K562 treated with DMSO at 1 percent for 24 hours (cell line): ENCODE measurements around the gene PYGO2. TPM values are rescaled to one million over a fixed set of nuclear protein-coding genes. Genes with fewer than 3 reads are reported as not detected.

Experiments
- total RNA-seq: library from RNA; unstranded; fragments of 300-600 nt; gene quantifications from 2 replicates; pipeline ENCODE4 v1.2.3, GENCODE V29; 2022; ENCODE audit warnings: low read depth; ENCODE audit not compliant: insufficient read depth

PYGO2 gene
- 49.1 and 50.8 TPM in 2 replicates for total RNA-seq

DNA sequence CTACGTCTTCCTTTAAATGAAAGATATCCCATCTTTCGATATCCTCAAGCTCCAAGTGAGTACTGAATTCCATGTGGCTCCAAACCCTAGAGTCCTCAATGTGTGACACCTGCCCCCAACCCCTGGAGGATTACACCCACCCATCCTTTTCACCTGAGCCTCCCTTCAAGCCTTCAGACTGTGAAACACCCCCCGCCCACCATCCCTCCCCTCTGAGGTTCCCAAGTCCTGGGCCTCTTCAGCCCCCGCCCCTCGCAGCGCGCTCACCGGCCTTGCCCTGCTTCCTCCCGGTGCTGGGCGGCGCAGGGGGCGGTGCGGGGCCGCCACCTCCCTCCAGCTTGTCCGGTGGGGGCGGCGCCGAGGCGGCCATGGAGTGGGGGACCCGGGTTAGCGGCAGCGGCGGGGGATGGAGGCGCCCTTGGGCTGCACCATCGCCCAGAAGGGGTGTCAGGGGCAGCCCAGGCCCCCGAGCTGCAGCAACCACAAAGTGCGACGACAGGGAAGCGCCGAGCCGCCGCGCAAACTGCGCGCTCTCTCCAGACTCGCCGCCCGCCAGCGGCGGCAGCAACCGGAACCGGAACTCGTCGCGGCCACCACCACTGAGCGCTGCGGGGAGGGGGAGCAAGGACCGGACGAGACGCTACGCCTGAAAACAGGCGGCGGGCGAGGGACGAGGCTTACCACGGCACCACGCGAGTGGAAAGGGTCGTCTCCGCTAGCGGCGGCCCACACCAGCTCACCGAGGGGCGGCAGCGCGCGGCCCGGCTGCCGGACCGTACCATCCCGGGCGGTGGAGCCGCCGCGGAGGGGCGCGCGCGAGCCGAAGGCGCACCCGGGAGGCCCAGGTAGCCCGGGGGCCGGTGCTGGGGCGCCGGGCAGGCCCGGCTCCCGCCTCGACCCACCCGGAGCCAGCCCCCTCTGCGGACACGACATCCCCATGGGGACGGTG is at the start of gene PYGO2:
TSS of gene PYGO2 (minus strand) at position 576 of the 949 bp plus-strand sequence. CDS start at position 370, 206 bp downstream.

DNA sequence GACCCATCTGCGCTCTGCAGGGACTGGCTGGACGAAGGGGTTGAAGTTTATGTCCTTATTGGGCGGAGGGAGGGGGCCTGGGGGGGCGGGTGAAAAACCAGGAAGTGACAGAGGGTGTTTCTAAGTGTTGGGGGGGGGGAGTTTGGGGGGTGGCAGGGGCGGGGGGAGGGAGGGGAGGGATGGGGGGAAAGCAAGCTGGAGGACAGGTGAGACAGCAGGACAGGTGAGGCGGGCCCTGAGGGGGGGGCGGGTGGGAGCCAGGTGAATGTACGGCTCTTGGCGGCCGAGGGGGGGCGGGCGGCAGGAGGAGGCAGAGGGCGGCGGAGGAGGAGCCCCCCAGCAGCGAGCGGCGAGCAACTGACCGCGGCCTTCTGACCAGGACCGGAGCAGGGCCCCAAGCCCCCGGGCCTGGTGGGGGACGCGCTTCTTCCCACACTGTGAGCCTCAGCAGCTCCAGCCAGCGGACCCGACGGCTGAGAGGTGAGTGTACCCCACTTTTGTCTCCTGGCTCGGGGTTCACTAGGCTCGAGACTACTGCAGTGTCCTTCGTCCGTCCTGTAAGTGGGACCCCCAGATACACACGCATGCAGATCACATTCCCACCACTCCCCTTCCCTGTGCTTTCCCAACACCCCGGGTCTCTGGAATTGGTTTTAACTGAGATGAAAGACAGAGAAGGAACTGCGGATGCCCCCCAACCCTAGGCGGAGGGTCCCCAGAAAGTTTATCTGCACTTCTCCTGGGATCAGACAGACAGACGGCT is 41.1 kb upstream of the PYGO2 start, which contains the start of gene ZBTB7B:
TSS of gene ZBTB7B (plus strand) at position 339 of the 763 bp plus-strand sequence. CDS start 11,859 bp downstream, outside the sequence.

DNA sequence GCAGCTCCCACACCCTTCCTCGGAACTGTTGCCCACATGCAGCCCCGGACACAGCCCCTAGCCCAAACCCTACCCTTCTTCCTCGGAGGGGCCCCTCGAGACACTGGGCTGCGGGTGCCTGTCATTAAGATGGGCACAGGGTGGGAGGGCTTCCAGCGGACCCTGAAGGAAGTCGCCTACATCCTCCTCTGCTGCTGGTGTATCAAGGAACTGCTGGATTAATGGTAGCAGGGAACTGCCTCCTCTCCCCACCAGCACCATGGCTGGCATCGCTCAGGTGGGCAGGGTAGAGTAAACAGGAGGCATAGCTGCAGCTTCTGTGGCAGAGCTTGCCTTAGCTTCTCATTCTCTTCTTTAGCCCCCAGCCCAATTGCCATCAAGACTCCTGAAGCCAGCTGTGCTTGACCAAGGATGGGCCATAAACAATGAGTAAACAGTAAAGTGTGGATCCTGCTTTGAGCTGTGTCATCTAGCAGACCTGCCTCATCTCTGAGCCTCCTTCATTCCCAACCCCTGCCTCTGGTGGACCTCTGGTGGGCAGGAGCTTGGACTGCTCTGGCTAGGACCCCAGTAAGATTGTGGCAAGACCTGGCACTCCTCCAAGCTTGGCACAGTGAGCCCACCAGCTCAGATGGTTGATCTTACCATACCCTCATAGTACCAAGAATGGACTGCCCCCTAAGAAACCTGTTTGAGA is 32.1 kb upstream of the PYGO2 start, which contains the start of gene LENEP:
TSS of gene LENEP (plus strand) at position 15 of the 697 bp plus-strand sequence. CDS start at position 37, 22 bp downstream.

GRCh38 chr1:154982897-154983648 is 21.5 kb upstream of the PYGO2 start, which contains the start of gene FLAD1:
Gene FLAD1 (plus strand): TSS chr1:154983344. CDS start chr1:154983695, 351 bp downstream.

GRCh38 chr1:154974102-154974807 is 12.7 kb upstream of the PYGO2 start, which contains the start of gene CKS1B:
Gene CKS1B (plus strand): TSS chr1:154974681. CDS start chr1:154974746, 65 bp downstream.

DNA sequence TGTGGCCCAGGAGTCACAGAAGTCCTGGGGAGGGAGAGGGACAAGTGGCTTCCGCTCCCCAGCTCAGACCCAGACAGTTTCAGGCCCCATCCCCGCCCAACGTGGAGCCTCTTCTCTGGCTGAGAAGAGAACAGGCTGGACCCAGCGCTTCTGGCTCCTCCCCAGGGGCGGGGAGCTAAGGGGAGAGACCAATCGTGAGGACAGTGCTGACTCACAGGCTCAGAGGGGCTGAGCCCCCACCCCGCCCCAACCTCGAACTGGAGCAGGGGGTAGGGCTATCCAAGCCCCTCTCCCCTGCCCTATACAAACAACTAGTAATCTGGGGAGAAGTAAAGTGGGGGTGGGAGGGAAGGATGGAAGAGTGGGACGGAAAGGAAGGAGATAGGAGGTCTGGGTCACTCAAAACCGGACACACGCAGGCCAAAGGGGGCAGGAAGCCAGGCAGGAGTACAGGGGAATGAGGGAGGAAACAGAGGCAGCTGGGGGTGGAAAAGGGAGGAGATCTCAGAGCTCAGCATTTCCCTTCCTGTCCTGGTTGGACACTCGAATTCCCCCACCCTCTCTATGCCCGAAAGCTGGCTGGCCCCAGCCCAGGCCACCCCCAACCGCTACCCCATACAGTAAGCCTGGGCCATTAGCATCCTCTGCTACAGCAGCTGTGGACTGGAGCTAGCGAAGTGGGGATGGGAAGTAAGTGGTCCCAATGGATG is 9.2 kb upstream of the PYGO2 start, which contains the start of gene SHC1:
TSS of gene SHC1 (minus strand) at position 117 of the 710 bp plus-strand sequence. CDS start 221 bp downstream, outside the sequence.

DNA sequence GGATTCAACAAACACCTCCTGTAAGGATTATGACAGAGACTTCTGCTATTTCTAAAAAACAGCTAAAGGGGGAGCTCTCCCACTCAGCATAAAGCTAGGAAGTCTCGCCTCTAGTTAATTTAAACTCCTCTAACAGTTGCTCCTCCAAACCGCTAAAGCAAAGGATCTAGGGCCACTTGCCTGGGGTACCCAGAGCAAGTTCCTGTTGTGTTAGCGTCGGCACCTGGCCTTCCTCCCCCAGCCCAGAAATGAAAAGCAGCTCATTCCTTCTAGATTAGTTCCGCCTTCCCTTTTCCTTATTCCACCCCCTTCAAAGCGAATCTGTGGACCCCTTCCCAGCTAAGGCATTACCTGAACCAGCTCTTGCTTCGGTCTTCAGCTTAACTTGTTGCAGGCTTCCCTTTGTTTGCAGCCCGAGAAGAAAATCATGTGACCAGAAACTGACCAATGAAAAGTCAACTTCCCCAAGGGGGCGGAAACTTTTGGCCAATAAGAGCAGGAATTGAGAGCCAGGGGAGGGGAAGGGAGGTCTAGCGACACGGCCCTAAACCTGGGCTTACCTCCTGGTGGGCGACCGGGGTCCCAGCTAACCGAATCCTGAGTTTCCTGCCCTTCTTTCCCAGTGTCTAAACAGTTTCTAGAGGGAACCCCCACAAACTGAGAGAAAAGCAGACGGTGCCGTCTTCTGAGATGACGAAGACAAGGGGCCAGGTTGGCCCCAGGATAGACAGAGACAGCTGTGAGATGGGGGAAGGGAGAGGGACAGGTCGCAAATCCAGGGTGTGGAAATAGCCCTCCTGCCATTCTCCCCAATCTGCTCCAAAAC is 5.7 kb downstream of the PYGO2 start, which contains the start of gene PBXIP1:
TSS of gene PBXIP1 (minus strand) at position 382 of the 826 bp plus-strand sequence. CDS start 2,378 bp downstream, outside the sequence.

DNA sequence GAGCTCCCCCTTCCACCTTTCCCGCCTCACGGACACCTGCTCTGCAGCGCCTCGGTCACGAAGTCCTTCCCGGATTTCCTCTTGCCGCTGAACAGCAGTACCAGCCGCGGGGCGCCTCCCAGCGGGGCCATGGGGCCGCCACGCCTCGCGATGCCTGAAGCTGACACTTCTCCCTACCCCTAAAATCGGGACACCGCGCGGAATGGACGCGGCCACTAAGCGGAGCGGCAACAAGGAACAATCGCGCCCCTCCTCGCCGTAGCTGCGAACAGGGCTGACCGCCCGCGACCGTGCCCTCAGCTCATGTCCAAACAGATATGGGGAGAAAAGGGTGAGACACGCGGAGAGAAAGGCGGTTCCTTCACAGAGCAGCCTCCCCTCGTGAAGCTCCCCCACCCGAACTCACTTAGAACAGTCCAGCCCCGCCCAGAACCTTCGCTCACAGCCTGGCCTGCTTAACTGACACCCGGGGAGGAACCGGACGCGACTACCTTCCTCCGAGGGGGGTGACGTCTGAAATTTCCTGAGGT is 25.0 kb downstream of the PYGO2 start, which contains the start of gene PMVK:
TSS of gene PMVK (minus strand) at position 165 of the 530 bp plus-strand sequence. CDS start at position 131, 34 bp downstream.

Other genes with a start within 250 kb of the PYGO2 start
- 0.02 TPM in 1 of 2 replicates, not detected in the other for gene KCNN3, start 91.5 kb downstream of the PYGO2 start, total RNA-seq
- 22.5 and 25.3 TPM in 2 replicates for gene PMVK, start 25.1 kb downstream of the PYGO2 start, total RNA-seq
- 22.6 and 23.0 TPM in 2 replicates for gene PBXIP1, start 5.7 kb downstream of the PYGO2 start, total RNA-seq
- gene SHC1, start 9.0 kb upstream of the PYGO2 start, total RNA-seq = 53.7 and 61.2 TPM in 2 replicates
- 334 and 346 TPM in 2 replicates for gene CKS1B, start 12.9 kb upstream of the PYGO2 start, total RNA-seq
- gene FLAD1, start 21.6 kb upstream of the PYGO2 start, total RNA-seq = 45.3 and 54.6 TPM in 2 replicates
- gene LENEP, start 31.8 kb upstream of the PYGO2 start, total RNA-seq = not detected in 2 replicates
- 41.9 and 50.3 TPM in 2 replicates for gene ZBTB7B, start 41.0 kb upstream of the PYGO2 start, total RNA-seq
- 0.68 and 2.1 TPM in 2 replicates for gene DCST2, start 72.0 kb upstream of the PYGO2 start, total RNA-seq
- not detected in 2 replicates for gene DCST1, start 72.0 kb upstream of the PYGO2 start, total RNA-seq
- gene ADAM15, start 89.5 kb upstream of the PYGO2 start, total RNA-seq = 60.0 and 63.6 TPM in 2 replicates
- gene EFNA4, start 102.0 kb upstream of the PYGO2 start, total RNA-seq = 16.7 and 17.6 TPM in 2 replicates
- gene EFNA3, start 117.1 kb upstream of the PYGO2 start, total RNA-seq = 5.8 and 5.9 TPM in 2 replicates
- gene EFNA1, start 166.1 kb upstream of the PYGO2 start, total RNA-seq = 4.9 and 5.8 TPM in 2 replicates
- gene SLC50A1, start 174.1 kb upstream of the PYGO2 start, total RNA-seq = 107 and 111 TPM in 2 replicates
- gene DPM3, start 178.7 kb upstream of the PYGO2 start, total RNA-seq = 97.5 and 132 TPM in 2 replicates
- 319 and 328 TPM in 2 replicates for gene KRTCAP2, start 211.5 kb upstream of the PYGO2 start, total RNA-seq
- gene TRIM46, start 212.1 kb upstream of the PYGO2 start, total RNA-seq = not detected in 2 replicates
- 4.2 and 4.4 TPM in 2 replicates for gene THBS3, start 246.1 kb upstream of the PYGO2 start, total RNA-seq
- gene MTX1, start 246.9 kb upstream of the PYGO2 start, total RNA-seq = 72.4 and 82.0 TPM in 2 replicates